HepG2 (cell line): ENCODE results near the gene ETV3L. TPM values are rescaled to one million over a fixed set of nuclear protein-coding genes. Genes with fewer than 3 reads are reported as not detected.
A peak's percentile ranks its signal among the peaks of the same experiment; 100 is the strongest.

ENCODE experiments used
- ATAC-seq: fragments of 200-7000 bp; cut with Tn5 transposase; 3 replicates; pipeline ENCODE4 v1.9.1; 2020; ENCODE audit warnings: mild to moderate bottlenecking, moderate library complexity
- BruUV-seq: library from RNA; stranded (reverse); fragments of 400-500 nt; replicated peaks from 2 replicates; lab custom pipeline; 2021; lab: Mats Ljungman, UMichigan
- CTCF ChIA-PET: fragments of 300-600 bp; formaldehyde crosslinking; extraction: SDS; loops from one replicate; lab custom pipeline; 2021; ENCODE audit warnings: low total read pairs, inconsistent platforms, low intra/inter-chr PET ratio; lab: Yijun Ruan, JAX
- POLR2A ChIA-PET: fragments of 350-600 bp; sonication (Branson Sonifier 250); formaldehyde crosslinking; loops from one replicate; lab custom pipeline; 2020; ENCODE audit warnings: antibody characterized with exemption, inconsistent platforms; lab: Yijun Ruan, JAX
- DNase-seq: peaks from one replicate; pipeline ENCODE4 v3.0.0-alpha.2; 2015; ENCODE audit warnings: low spot score
- FAIRE-seq: peaks from 3 replicates; lab custom pipeline; 2011; peaks lifted over from hg19 to GRCh38; lab: Jason Lieb, UNC
- H2AFZ ChIP-seq: one replicate; pipeline ENCODE4 v1.6.1; 2011; ENCODE audit warnings: low read length, inconsistent platforms
- H3K27ac ChIP-seq: fragments of 300-600 bp; 3 replicates; pipeline ENCODE4 v1.8.0; 2011; ENCODE audit warnings: mixed run types, mild to moderate bottlenecking, mixed read lengths, low read length, inconsistent platforms; ENCODE audit not compliant: insufficient read depth; ENCODE audit errors: extremely low read length
- H3K27me3 ChIP-seq, 2 experiments: fragments of 200-600 bp in 1 of 2; 2 replicates in 1 of 2; 3 replicates in 1 of 2; pipeline versions ENCODE4 v1.6.0 to v1.8.0; 2011; ENCODE audit warnings: low read length in 2 of 2, mild to moderate bottlenecking in 2 of 2, moderate library complexity in 2 of 2, inconsistent platforms in 1 of 2; ENCODE audit not compliant: insufficient read depth in 2 of 2, control insufficient read depth in 1 of 2
- H3K36me3 ChIP-seq, 2 experiments: fragments of 200-600 bp in 1 of 2; replicated peaks in 1 of 2; 2 replicates in 1 of 2; 3 replicates in 1 of 2; pipeline versions ENCODE4 v1.5.1 to v1.8.0; 2011; ENCODE audit warnings: low read length in 2 of 2, inconsistent platforms in 1 of 2; ENCODE audit not compliant: insufficient read depth in 2 of 2, control insufficient read depth in 1 of 2
- H3K4me1 ChIP-seq: 2 replicates; pipeline ENCODE4 v1.5.1; 2012; ENCODE audit warnings: low read length, inconsistent platforms; ENCODE audit not compliant: insufficient read depth
- H3K4me2 ChIP-seq: 2 replicates; pipeline ENCODE4 v1.6.0; 2011; ENCODE audit warnings: low read depth, low read length, inconsistent platforms
- H3K4me3 ChIP-seq, 3 experiments: fragments of 200-600 bp in 1 of 3; sonication (generic), shearing (Covaris generic) in 1 of 3; replicated peaks in 1 of 3; 2 replicates each; pipeline ENCODE4 v1.5.1; 2011 to 2016; ENCODE audit warnings: low read length in 3 of 3, inconsistent platforms in 2 of 3, low read depth in 2 of 3, mild to moderate bottlenecking in 2 of 3, control low read depth in 1 of 3, mixed read lengths in 1 of 3; ENCODE audit not compliant: insufficient read depth in 1 of 3
- H3K79me2 ChIP-seq: one replicate; pipeline ENCODE4 v1.6.1; 2011; ENCODE audit warnings: low read length, inconsistent platforms; ENCODE audit not compliant: insufficient read depth
- H3K9ac ChIP-seq: 2 replicates; pipeline ENCODE4 v1.6.0; 2011; ENCODE audit warnings: mild to moderate bottlenecking, low read depth, low read length, inconsistent platforms; ENCODE audit not compliant: insufficient read depth
- H3K9me3 ChIP-seq: 2 replicates; pipeline ENCODE4 v1.5.1; 2012; ENCODE audit warnings: mild to moderate bottlenecking, low read length
- H4K20me1 ChIP-seq: 2 replicates; pipeline ENCODE4 v1.6.0; 2011; ENCODE audit warnings: inconsistent platforms, mild to moderate bottlenecking, low read length, moderate library complexity; ENCODE audit not compliant: insufficient read depth
- ADNP ChIP-seq: sonication (generic); formaldehyde crosslinking; IDR thresholded peaks from 2 replicates; pipeline ENCODE4 v1.4.0; 2020; ENCODE audit warnings: missing genetic modification reagents
- HHEX ChIP-seq: IDR thresholded peaks from 2 replicates; pipeline ENCODE4 v1.6.1; 2016; ENCODE audit warnings: control low read depth
- HNF4A ChIP-seq: sonication (generic); formaldehyde crosslinking; IDR thresholded peaks from 2 replicates; pipeline ENCODE4 v1.4.0; 2020; ENCODE audit warnings: missing genetic modification reagents
- LBX2 ChIP-seq: sonication (generic); formaldehyde crosslinking; IDR thresholded peaks from 2 replicates; pipeline ENCODE4 v1.5.0; 2020; ENCODE audit warnings: missing genetic modification reagents, mild to moderate bottlenecking, borderline replicate concordance
- PHB2 ChIP-seq: fragments of 450-650 bp; IDR thresholded peaks from 2 replicates; pipeline ENCODE4 v1.6.1; 2018; ENCODE audit not compliant: partially characterized antibody
- SMARCE1 ChIP-seq: fragments of 450-650 bp; IDR thresholded peaks from 2 replicates; pipeline ENCODE4 v1.6.1; 2017; ENCODE audit warnings: borderline replicate concordance
- SNAI1 ChIP-seq: sonication (generic); formaldehyde crosslinking; IDR thresholded peaks from 2 replicates; pipeline ENCODE4 v1.5.0; 2020; ENCODE audit warnings: mild to moderate bottlenecking, missing genetic modification reagents, borderline replicate concordance
- SRSF9 ChIP-seq: fragments of 200-400 bp; formaldehyde crosslinking; IDR thresholded peaks from 2 replicates; pipeline ENCODE4 v1.6.1; 2018; ENCODE audit warnings: borderline replicate concordance, mild to moderate bottlenecking, low read depth, low read length; ENCODE audit not compliant: insufficient read depth, poor library complexity, severe bottlenecking
- TOPORS ChIP-seq: sonication (generic); formaldehyde crosslinking; IDR thresholded peaks from 2 replicates; pipeline ENCODE4 v1.8.0; 2023; ENCODE audit warnings: mild to moderate bottlenecking, missing genetic modification reagents
- ZBTB39 ChIP-seq: sonication (generic); formaldehyde crosslinking; IDR thresholded peaks from 2 replicates; pipeline ENCODE4 v1.5.0; 2020; ENCODE audit warnings: missing genetic modification reagents
- ZNF20 ChIP-seq: sonication (generic); formaldehyde crosslinking; IDR thresholded peaks from 2 replicates; pipeline ENCODE4 v1.4.0; 2020; ENCODE audit warnings: mild to moderate bottlenecking, moderate library complexity, missing genetic modification reagents
- ZNF7 ChIP-seq: IDR thresholded peaks from 2 replicates; pipeline ENCODE4 v1.6.1; 2016; ENCODE audit warnings: missing biosample characterization, missing genetic modification reagents
- ZNF781 ChIP-seq: sonication (generic); formaldehyde crosslinking; IDR thresholded peaks from 2 replicates; pipeline ENCODE4 v1.5.1; 2020; ENCODE audit warnings: borderline replicate concordance, mild to moderate bottlenecking, missing genetic modification reagents; ENCODE audit errors: not compliant biosample characterization
- WGBS: methylation state at CpG from one replicate; pipeline ENCODE4 v1.1.6; 2017; ENCODE audit warnings: low lambda C conversion rate; 5-methylcytosine and 5-hydroxymethylcytosine counted together
- in situ Hi-C: cut with HindIII; loops from 2 replicates; pipeline ENCODE4 v1.10.0; 2017; ENCODE audit warnings: low pct_unique_long_range_greater_than_20kb; ENCODE audit not compliant: extremely low pct_ligation_motif_present
- intact Hi-C: fragments of 100-400 bp; cut with micrococcal nuclease; formaldehyde crosslinking; loops from one replicate; pipeline ENCODE4 v1.10.0; 2022; ENCODE audit not compliant: unreplicated experiment
- polyA plus RNA-seq, 8 experiments: library from polyadenylated mRNA; depleted of rRNA in 3 of 8; stranded (reverse) in 7 of 8; unstranded in 1 of 8; fragments of >200 nt; fragmentation: Illumina TruSeq in 4 of 8; extraction: Trizol in 4 of 8; gene quantifications; 2 replicates each; pipeline versions ENCODE4 v1.2.1 to v1.2.3, GENCODE V29; 2011 to 2016; ENCODE audit warnings: low read depth in 4 of 8, missing spikeins in 1 of 8, mixed read lengths in 1 of 8; ENCODE audit not compliant: insufficient read depth in 1 of 8
- total RNA-seq, 5 experiments: library from RNA; depleted of rRNA; stranded (reverse); fragments of >200 nt; fragmentation: Illumina TruSeq; extraction: Trizol; gene quantifications; 2 replicates each; pipeline ENCODE4 v1.2.3, GENCODE V29; 2016; ENCODE audit warnings: low read depth in 1 of 5
- TF ChIP-seq, protein P1 (sequence below): sonication (generic); formaldehyde crosslinking; IDR thresholded peaks from 2 replicates; pipeline ENCODE4 v1.4.0; 2020; ENCODE audit warnings: mild to moderate bottlenecking, low read depth, missing genetic modification reagents

ETV3L gene
- total and polyA plus RNA-seq, 2 of the 13 experiments (the other 11 are each of a cell fraction or from before 2014, with no cell fraction given), result not detected

- Histone ChIP-seq H4K20me1 (peaks cover 9% of the 10 kb centered on the region; the same call in 1 of the 2 replicates), H3K79me2 (peaks cover 21% of the 10 kb centered on the region), H2AFZ (peak overlapping the region; percentile 23), H3K27ac (peak overlapping the region; percentile 84), H3K9me3 (no peaks in the 10 kb centered on the region), H3K4me1 (peaks cover 33% of the 10 kb centered on the region), H3K4me2 (peak overlapping the region; percentile 89), H3K27me3 (no peaks in the 10 kb centered on the region; a peak in 1 of 5 replicates), H3K36me3 (peaks cover 10 to 20% of the 10 kb centered on the region in 2 experiments), H3K4me3 (peak overlapping the region; percentile 91 to 99 (median 97)), H3K9ac (peak overlapping the region; percentile 89)
- ATAC-seq, result no peak; the same call in 2 of the 3 replicates
- FAIRE-seq, result no peak
- WGBS, result 2% methylated on average over 9 of the region's 9 CpGs
- intact Hi-C loops, result loop anchor here (5.0 kb wide), 1 partner anchor 47 kb away; no protein-coding TSS in a partner anchor
- POLR2A ChIA-PET, result interaction anchor here (1.2 kb wide), 1 partner anchor 16 kb away, joined by 7 read pairs; no protein-coding TSS in a partner anchor
- CTCF ChIA-PET, result no interaction called here
- no TSS peak for BruUV-seq
- in situ Hi-C loops, result no loop called here
- no peak for DNase-seq
- TF ChIP-seq PHB2, result no peak
- TF ChIP-seq HNF4A (CRISPR knock-in tag), result 0 out of 2 replicates have a peak, but pooled peaks have one; percentile 1
- peak; percentile 7 for TF ChIP-seq ZNF781 (CRISPR knock-in tag)
- 0 out of 2 replicates have a peak, but pooled peaks have one; percentile 4 for TF ChIP-seq ZNF20 (CRISPR knock-in tag)
- peak; percentile 75 for TF ChIP-seq ZNF7 (CRISPR knock-in tag)
- 0 out of 2 replicates have a peak, but pooled peaks have one; percentile 0 for TF ChIP-seq SNAI1 (CRISPR knock-in tag)
- no peak for TF ChIP-seq SRSF9
- TF ChIP-seq, protein P1, sequence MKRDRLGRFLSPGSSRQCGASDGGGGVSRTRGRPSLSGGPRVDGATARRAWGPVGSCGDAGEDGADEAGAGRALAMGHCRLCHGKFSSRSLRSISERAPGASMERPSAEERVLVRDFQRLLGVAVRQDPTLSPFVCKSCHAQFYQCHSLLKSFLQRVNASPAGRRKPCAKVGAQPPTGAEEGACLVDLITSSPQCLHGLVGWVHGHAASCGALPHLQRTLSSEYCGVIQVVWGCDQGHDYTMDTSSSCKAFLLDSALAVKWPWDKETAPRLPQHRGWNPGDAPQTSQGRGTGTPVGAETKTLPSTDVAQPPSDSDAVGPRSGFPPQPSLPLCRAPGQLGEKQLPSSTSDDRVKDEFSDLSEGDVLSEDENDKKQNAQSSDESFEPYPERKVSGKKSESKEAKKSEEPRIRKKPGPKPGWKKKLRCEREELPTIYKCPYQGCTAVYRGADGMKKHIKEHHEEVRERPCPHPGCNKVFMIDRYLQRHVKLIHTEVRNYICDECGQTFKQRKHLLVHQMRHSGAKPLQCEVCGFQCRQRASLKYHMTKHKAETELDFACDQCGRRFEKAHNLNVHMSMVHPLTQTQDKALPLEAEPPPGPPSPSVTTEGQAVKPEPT (CRISPR knock-in tag), result no peak
- TF ChIP-seq TOPORS (CRISPR knock-in tag), result 0 out of 2 replicates have a peak, but pooled peaks have one; percentile 4
- TF ChIP-seq SMARCE1, result no peak
- TF ChIP-seq LBX2 (CRISPR knock-in tag), result no peak
- TF ChIP-seq HHEX, result no peak
- TF ChIP-seq ADNP (CRISPR knock-in tag), result no peak
- 0 out of 2 replicates have a peak, but pooled peaks have one; percentile 34 for TF ChIP-seq ZBTB39
These were observed 39.6 kb upstream of the ETV3L start for GRCh38 chr1:157139052-157139715.
